ENCODE measurements around the gene C2CD3. TPM values are rescaled to one million over a fixed set of nuclear protein-coding genes. Genes with fewer than 3 reads are reported as not detected.
A peak's percentile ranks its signal among the peaks of the same experiment; 100 is the strongest.
"Not testable (repeated sequence)": the region's sequence is repeated elsewhere in the genome, so short reads cannot be mapped to it uniquely, and the experiment has no call there.

The C2CD3 gene
- total RNA-seq, 1 donor from 2014 or later: 15.6 TPM

- not testable (repeated sequence) for DNase-seq
Observed at GRCh38 chr11:74061599-74061998, 109.2 kb downstream of the C2CD3 start.

GRCh38 chr11:74057249-74058151, 113.3 kb downstream of the C2CD3 start:
- no peak for DNase-seq

- no peak for DNase-seq
Observed at GRCh38 chr11:74055938-74056337, 114.9 kb downstream of the C2CD3 start.

GRCh38 chr11:74050465-74050864, 120.3 kb downstream of the C2CD3 start:
- no peak for DNase-seq

- no peak for DNase-seq
Observed at GRCh38 chr11:74048993-74049392, 121.8 kb downstream of the C2CD3 start.

GRCh38 chr11:74044538-74044937, 126.3 kb downstream of the C2CD3 start:
- no peak for DNase-seq

GRCh38 chr11:74043450-74043849, 127.4 kb downstream of the C2CD3 start:
- no peak for DNase-seq

GRCh38 chr11:74037309-74037708, 133.5 kb downstream of the C2CD3 start:
- no peak for DNase-seq

- no peak for DNase-seq
Observed at GRCh38 chr11:74035264-74035663, 135.5 kb downstream of the C2CD3 start.

- DNase-seq: no peak
Observed at GRCh38 chr11:74033046-74033445, 137.8 kb downstream of the C2CD3 start.

- DNase-seq: no peak
Observed at GRCh38 chr11:74030723-74031676, 139.8 kb downstream of the C2CD3 start.

GRCh38 chr11:74025467-74026166, 145.2 kb downstream of the C2CD3 start:
- no peak for DNase-seq

- DNase-seq: no peak
Observed at GRCh38 chr11:74024261-74025029, 146.4 kb downstream of the C2CD3 start.

- no peak for DNase-seq
Observed at GRCh38 chr11:74023276-74023675, 147.5 kb downstream of the C2CD3 start.

GRCh38 chr11:74022546-74022945, 148.3 kb downstream of the C2CD3 start:
- DNase-seq: no peak

- DNase-seq: no peak
Observed at GRCh38 chr11:74021998-74022397, 148.8 kb downstream of the C2CD3 start.

GRCh38 chr11:74020539-74020938, 150.3 kb downstream of the C2CD3 start:
- no peak for DNase-seq

GRCh38 chr11:74019860-74020259, 150.9 kb downstream of the C2CD3 start:
- peak; percentile 20 for DNase-seq

- DNase-seq: no peak
Observed at GRCh38 chr11:74019104-74019738, 151.6 kb downstream of the C2CD3 start.

GRCh38 chr11:74018331-74019005, 152.3 kb downstream of the C2CD3 start:
- peak; percentile 40 for DNase-seq

Data from occipital lobe (tissue), 2 donors.